RWPE1 (cell line): ENCODE results near the gene RNF181.
A peak's percentile ranks its signal among the peaks of the same experiment; 100 is the strongest.

Experiments used
- CTCF ChIA-PET: fragments of 350-600 bp; sonication (Branson Sonifier 250); formaldehyde crosslinking; extraction: SDS; loops from one replicate; lab custom pipeline; 2021; lab: Yijun Ruan, JAX
- POLR2A ChIA-PET: fragments of 400-600 bp; formaldehyde crosslinking; extraction: SDS; loops from one replicate; lab custom pipeline; 2020; ENCODE audit warnings: antibody characterized with exemption; ENCODE audit not compliant: low non-redundant PET; lab: Yijun Ruan, JAX
- DNase-seq: peaks from one replicate; pipeline ENCODE4 v3.0.0; 2012; ENCODE audit warnings: low spot score
- H3K27ac ChIP-seq: fragments of 450-650 bp; 2 replicates; pipeline ENCODE4 v1.5.1; 2017
- TF ChIP-seq, protein P1 (sequence below): fragments of 450-650 bp; conservative IDR thresholded peaks from 2 replicates; pipeline ENCODE4 v1.5.1; 2017; ENCODE audit warnings: low read depth, mild to moderate bottlenecking

RNF181 gene

DNA sequence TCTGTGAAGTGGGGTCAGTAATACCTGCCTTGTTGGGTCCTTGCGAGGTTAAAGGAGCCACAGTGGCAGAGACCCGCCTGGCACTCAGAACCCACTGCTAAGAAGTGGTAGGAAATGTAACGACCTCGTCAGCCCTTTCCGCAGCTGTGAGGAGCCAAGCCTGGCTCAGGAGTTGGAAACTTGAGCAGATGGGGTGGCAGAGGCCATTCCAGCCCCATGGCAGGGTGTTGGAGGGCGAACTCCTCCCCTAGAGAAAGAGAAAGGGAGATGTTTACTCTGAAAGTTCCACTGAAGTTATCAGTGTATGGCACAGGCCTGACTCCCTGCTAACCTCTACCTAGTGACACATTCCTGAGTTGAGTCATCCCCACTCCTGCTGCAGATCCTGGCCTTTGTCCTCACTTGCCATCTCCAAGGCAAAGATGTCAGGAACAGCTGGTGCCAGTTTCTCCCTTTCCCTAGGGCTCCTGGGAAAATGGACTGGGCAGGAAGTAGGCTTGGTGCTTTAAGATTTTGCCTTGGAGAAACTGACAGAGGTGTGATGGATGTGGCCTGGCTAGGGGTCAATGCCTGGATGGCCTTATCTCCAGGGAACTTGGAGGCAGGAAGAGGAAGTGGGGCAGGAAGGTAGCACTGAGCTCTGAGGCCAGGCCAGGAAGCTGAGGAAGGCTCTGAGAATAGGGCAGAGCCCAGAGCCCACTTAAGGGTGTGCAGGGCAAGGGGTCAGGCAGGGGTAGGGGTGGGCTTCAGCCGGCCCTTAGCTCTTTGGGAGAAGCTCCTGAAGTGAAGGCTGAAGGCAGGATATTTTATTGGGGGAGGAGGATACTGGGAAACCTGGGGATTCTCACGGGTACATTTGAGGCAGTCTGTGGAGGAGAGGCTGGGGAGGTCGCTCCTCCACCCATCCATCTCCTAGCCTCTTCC, 10.4 kb upstream of the RNF181 start:
- DNase-seq: peak; percentile 73

DNA sequence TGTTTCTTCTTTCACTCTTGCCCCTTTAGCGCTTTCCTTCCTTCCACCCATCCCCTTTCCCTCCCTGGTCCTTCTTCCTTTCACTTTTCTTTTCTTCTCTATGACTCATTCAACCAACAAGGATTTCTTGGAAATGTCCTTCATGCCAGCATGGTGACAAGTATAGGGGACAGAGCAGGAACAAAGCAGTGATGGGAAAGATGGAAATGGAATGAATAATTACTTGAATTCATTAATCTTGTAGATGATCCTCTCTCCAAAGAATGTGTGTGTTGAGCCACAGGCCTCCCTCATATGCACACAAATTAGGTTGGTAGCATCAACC, 9.8 kb upstream of the RNF181 start:
- no peak for DNase-seq
- CTCF ChIA-PET: no interaction called here
- peak overlapping the region; percentile 91 for H3K27ac ChIP-seq
- TF ChIP-seq, protein P1, sequence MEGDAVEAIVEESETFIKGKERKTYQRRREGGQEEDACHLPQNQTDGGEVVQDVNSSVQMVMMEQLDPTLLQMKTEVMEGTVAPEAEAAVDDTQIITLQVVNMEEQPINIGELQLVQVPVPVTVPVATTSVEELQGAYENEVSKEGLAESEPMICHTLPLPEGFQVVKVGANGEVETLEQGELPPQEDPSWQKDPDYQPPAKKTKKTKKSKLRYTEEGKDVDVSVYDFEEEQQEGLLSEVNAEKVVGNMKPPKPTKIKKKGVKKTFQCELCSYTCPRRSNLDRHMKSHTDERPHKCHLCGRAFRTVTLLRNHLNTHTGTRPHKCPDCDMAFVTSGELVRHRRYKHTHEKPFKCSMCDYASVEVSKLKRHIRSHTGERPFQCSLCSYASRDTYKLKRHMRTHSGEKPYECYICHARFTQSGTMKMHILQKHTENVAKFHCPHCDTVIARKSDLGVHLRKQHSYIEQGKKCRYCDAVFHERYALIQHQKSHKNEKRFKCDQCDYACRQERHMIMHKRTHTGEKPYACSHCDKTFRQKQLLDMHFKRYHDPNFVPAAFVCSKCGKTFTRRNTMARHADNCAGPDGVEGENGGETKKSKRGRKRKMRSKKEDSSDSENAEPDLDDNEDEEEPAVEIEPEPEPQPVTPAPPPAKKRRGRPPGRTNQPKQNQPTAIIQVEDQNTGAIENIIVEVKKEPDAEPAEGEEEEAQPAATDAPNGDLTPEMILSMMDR: no peak
- POLR2A ChIA-PET: interaction anchor here (0.8 kb wide), 1 partner anchor 9 kb away, joined by 3 read pairs; the partner anchor contains the start of gene RNF181

More for the DNA sequence above, 10.4 kb upstream of the RNF181 start:
- ChIA-PET CTCF (no interaction called here), POLR2A (interaction anchor here (0.8 kb wide), 1 partner anchor 10 kb away, joined by 3 read pairs; the partner anchor contains the start of gene RNF181)
- H3K27ac ChIP-seq: peak overlapping the region; percentile 91
- TF ChIP-seq, protein P1: no peak

DNA sequence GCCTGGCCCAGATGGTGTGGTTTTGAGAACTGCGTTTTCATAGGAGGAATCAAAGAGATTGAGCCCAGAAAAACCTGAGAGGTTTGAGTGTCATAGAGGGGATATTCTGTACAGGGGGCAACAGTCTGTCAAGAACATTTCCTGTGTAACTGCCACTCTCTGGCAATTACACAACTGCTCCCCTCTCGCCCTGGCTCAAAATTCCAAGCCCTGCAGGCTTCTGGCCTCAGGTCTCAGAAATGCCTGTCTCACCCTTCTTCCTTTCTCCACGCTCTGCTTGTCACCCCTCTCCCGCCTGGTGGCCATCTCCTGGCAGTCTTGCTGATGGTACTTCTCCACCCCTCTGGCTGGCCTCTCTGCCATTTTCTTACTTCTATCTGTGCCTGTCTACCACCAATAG, 7.3 kb upstream of the RNF181 start:
- ChIA-PET POLR2A (no interaction called here), CTCF (no interaction called here)
- no peak for DNase-seq
- TF ChIP-seq, protein P1: no peak
- peak overlapping the region; percentile 21; the same call in 1 of the 2 replicates for H3K27ac ChIP-seq

DNA sequence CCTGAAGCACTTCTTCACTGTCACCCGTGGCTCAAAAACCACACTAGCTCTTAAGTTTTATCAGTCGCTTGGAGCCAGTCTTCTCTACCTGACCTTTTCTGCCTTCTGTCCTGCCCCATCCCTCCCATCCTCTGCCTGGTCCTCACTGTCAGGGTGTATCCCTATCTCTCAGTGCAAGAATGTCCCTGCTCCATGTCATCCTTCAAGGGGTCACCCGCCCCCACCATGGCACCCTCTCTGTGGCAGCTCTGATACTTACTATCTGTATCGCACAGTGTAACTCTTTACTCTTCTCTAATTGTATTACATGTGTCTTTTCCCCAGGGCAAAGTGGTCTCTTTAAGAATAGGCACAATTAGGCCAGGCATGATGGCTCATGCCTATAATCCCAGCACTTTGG, 6.9 kb upstream of the RNF181 start:
- ChIA-PET CTCF (interaction anchor here (0.7 kb wide), 1 partner anchor 18 kb away, joined by 3 read pairs; no protein-coding TSS in a partner anchor), POLR2A (no interaction called here)
- TF ChIP-seq, protein P1: no peak

DNA sequence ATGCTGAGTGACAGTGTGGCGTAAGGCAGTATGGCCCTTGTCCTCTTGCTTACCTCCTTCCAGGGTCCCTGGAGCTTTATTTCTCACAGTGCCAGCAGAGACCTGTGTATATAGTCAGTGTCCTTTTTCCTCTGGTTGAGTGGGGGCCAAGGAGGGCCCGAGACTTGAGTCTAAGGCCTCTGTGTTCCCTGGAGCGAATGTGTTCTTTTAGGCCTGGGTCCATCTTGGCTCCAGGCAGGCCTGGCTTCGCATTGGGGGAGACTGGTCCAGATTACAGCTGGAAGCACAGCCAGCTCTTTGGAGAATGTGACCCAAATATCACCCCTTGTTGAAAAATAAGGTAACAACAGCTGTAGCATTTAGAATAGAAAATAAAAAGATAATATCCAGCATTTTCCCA, 6.4 kb upstream of the RNF181 start:
- DNase-seq: no peak
- ChIA-PET CTCF (interaction anchor here (0.7 kb wide), 1 partner anchor 17 kb away, joined by 3 read pairs; no protein-coding TSS in a partner anchor), POLR2A (no interaction called here)
- TF ChIP-seq, protein P1: no peak
- H3K27ac ChIP-seq: no peak overlapping the region

More for the DNA sequence above, 6.9 kb upstream of the RNF181 start:
- DNase-seq: no peak
- peak overlapping the region; percentile 21; the same call in 1 of the 2 replicates for H3K27ac ChIP-seq

DNA sequence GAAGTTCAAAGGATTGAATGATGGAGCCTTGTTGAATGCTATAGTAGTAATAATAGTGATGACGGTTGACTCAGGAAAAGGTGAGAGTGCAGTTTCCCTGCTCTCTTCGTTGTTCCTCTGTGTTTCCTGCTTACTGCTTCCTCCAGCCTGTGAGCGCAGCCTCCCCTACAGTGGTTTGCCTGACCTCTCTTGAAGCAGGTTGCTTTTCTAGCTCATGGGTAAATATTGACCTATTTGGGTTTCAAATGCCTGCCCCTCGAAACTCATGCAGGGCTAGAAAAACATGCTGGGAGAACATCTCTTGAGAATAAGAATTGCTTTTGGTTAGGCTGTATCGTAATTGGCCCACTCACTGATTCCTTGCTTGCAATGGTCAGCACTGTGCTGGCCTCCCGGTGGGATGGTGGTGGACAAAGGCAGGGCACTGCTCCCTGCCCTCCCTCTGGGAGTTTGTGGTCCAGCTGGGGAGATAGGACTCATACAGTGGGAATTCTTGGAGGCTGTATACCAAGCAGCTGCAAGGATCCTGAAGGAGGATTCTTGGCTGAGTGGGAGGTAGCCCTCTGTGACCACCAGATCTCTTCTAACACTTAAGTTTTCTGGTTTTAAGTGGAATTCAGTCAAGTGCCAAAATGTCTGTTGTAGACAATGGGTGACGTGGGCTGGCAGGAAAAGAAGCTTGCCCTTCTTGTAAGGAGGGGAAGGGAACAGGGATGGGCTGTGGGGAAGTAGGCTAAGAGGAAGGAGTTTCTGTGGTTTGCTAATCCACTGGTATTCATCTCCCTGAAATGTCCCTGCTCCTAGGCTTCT, 5.4 kb upstream of the RNF181 start:
- POLR2A ChIA-PET: no interaction called here
- peak overlapping the region; percentile 65 for H3K27ac ChIP-seq
- TF ChIP-seq, protein P1: no peak

More for the DNA sequence above, 5.4 kb upstream of the RNF181 start:
- CTCF ChIA-PET: interaction anchor here (0.7 kb wide), 1 partner anchor 171 kb away, joined by 3 read pairs; no protein-coding TSS in a partner anchor
- DNase-seq: no peak
